ENCODE results near the gene RBMS1. TPM values are rescaled to one million over a fixed set of nuclear protein-coding genes. Genes with fewer than 3 reads are reported as not detected.

RBMS1 gene
- total and polyA plus RNA-seq, 2 of the 4 experiments (the other 2 are of a cell fraction), result 43.5 to 64.9 TPM

DNA sequence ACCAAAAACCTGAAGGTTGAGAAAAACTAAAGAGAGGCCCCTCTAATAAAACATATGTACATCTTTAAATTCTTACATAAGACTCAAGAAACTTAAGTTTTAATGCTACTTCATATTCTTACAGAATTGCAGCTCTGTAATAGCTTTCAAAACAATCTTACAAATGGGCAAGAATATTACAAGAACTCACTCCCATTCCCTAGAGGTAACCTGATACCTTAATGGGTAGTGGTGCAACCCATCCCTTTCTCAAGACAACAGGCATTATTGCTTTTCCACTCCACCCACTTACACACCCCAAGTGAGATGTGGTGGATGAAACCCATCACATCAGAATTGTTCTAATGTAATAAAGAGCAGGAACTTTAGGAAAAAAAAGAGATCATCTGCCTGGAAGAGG is 103.7 kb downstream of the RBMS1 start:
- peak overlapping the region; percentile 76; the same call in 2 of the 3 replicates for H2BK15ac ChIP-seq (ENCODE audit: low read depth, low read length)
- no peaks in the 10 kb centered on the region for H3K9me3 ChIP-seq (ENCODE audit: control insufficient read depth, insufficient read depth, low read length)
- peaks cover 14 to 75% of the 10 kb centered on the region in 2 experiments for H3K79me1 ChIP-seq (ENCODE audit: low read depth in 1 of 2, low read length in 2 of 2)
- H3K9ac ChIP-seq (ENCODE audit: low read depth, low read length), result no peak overlapping the region
- H4K20me1 ChIP-seq (ENCODE audit: insufficient read depth, low read length), result peaks cover 68% of the 10 kb centered on the region
- H2AFZ ChIP-seq (replicated peaks; ENCODE audit: low read length, poor library complexity), result no peak overlapping the region
- H3K27ac ChIP-seq (ENCODE audit: insufficient read depth, low read length), result no peak overlapping the region; the same call in 1 of the 2 replicates
- peak; percentile 64 for DNase-seq
- H2AK9ac ChIP-seq (replicated peaks; ENCODE audit: low read depth, low read length, poor library complexity), result no peak overlapping the region
- BruUV-seq (replicated peaks), result no TSS peak
- no peak for TF ChIP-seq MXI1 (IDR thresholded peaks at IDR 0.05; ENCODE audit: borderline replicate concordance, low read depth, low read length)
- TF ChIP-seq CEBPB (IDR thresholded peaks at IDR 0.05; ENCODE audit: low read depth, low read length), result peak; percentile 55; the same call in 1 of the 2 replicates
- TF ChIP-seq CTCF (conservative IDR thresholded peaks at IDR 0.05; ENCODE audit: low read depth, low read length), result no peak
- H3K4me2 ChIP-seq (ENCODE audit: low read depth, low read length), result 0 out of 2 replicates have a peak overlapping the region, but pooled peaks have one; percentile 5
- H2BK120ac ChIP-seq (ENCODE audit: low read depth, low read length), result peak overlapping the region; percentile 45
- H3K36me3 ChIP-seq (ENCODE audit: control insufficient read depth, insufficient read depth, low read length), result peaks cover 5% of the 10 kb centered on the region; the same call in 1 of the 2 replicates
- no peaks in the 10 kb centered on the region for H3K27me3 ChIP-seq (ENCODE audit: control insufficient read depth, insufficient read depth, low read length)
- CTCF ChIA-PET, result no interaction called here
- intact Hi-C loops (cut with micrococcal nuclease), result no loop called here
- peak overlapping the region; percentile 46 for H2AK5ac ChIP-seq (ENCODE audit: low read depth, low read length)
- H4K91ac ChIP-seq (ENCODE audit: insufficient read depth, low read depth, low read length), result peak overlapping the region; percentile 40
- peaks cover 38% of the 10 kb centered on the region for H3K9me1 ChIP-seq (ENCODE audit: insufficient read depth, low read length)
- peak overlapping the region; percentile 54; the same call in 1 of the 2 replicates for H3K23ac ChIP-seq (ENCODE audit: low read depth, low read length)
- H2BK20ac ChIP-seq (ENCODE audit: low read depth, low read length), result peak overlapping the region; percentile 41; the same call in 1 of the 2 replicates
- ATAC-seq (ENCODE audit: low read depth), result no peak
- in situ Hi-C loops (cut with MboI; ENCODE audit: low sequenced_read_pairs), result no loop called here
- H3K14ac ChIP-seq (replicated peaks; ENCODE audit: low read depth, low read length), result peak overlapping the region; percentile 39
- H3K4me3 ChIP-seq (ENCODE audit: insufficient read depth, low read depth, low read length), result no peak overlapping the region
- dilution Hi-C loops (cut with HindIII; ENCODE audit: low sequenced_read_pairs, unreplicated experiment), result no loop called here
- H4K5ac ChIP-seq (ENCODE audit: low read depth, low read length), result peak overlapping the region; percentile 33; the same call in 1 of the 2 replicates
- H3K4me1 ChIP-seq (ENCODE audit: control insufficient read depth, insufficient read depth, low read length), result peaks cover 43% of the 10 kb centered on the region
- H3K18ac ChIP-seq (ENCODE audit: low read depth, low read length), result peak overlapping the region; percentile 83; the same call in 1 of the 2 replicates
- H3K56ac ChIP-seq (ENCODE audit: extremely low read depth, insufficient read depth, low read length), result no peak overlapping the region
- peak overlapping the region; percentile 59 to 87 for H4K8ac ChIP-seq (ENCODE audit: low read depth in 2 of 2, low read length in 2 of 2)
- peak overlapping the region; percentile 84 for H2BK5ac ChIP-seq (ENCODE audit: low read depth, low read length, poor library complexity, severe bottlenecking)
- POLR2A ChIA-PET (ENCODE audit: unreplicated experiment), result no interaction called here
- H3K4ac ChIP-seq (ENCODE audit: low read depth, low read length), result peak overlapping the region; percentile 65; the same call in 1 of the 2 replicates

Data from IMR-90 (cell line).